SK-N-SH (cell line): ENCODE data around the gene HYAL3. TPM values are rescaled to one million over a fixed set of nuclear protein-coding genes. Genes with fewer than 3 reads are reported as not detected.
A peak's percentile ranks its signal among the peaks of the same experiment; 100 is the strongest.

Experiments
- CTCF ChIA-PET: fragments of 300-600, 350-600 bp; formaldehyde crosslinking; extraction: SDS; loops from one replicate; lab custom pipeline; 2021; lab: Yijun Ruan, JAX
- POLR2A ChIA-PET: fragments of 350-600 bp; sonication (Branson Sonifier 250); formaldehyde crosslinking; extraction: SDS; loops from one replicate; lab custom pipeline; 2020; ENCODE audit warnings: antibody characterized with exemption, inconsistent platforms; lab: Yijun Ruan, JAX
- DNase-seq: peaks from one replicate; pipeline ENCODE4 v3.0.0; 2012
- H2AFZ ChIP-seq: fragments of 200-600 bp; sonication (generic); 2 replicates; pipeline ENCODE4 v1.8.1; 2016; ENCODE audit warnings: antibody characterized with exemption, mild to moderate bottlenecking, low read depth
- H3F3A ChIP-seq: fragments of 200-600 bp; sonication (generic); replicated peaks from 2 replicates; pipeline ENCODE3; 2016; ENCODE audit warnings: antibody characterized with exemption, mild to moderate bottlenecking; ENCODE audit not compliant: insufficient read depth
- H3K27ac ChIP-seq, 2 experiments: fragments of 200-500 bp in 1 of 2; fragments of 200-600 bp in 1 of 2; sonication (Bioruptor generic) in 1 of 2; sonication (generic), shearing (Covaris generic) in 1 of 2; 2 replicates each; pipeline versions ENCODE4 v1.5.1 to v1.6.1; 2014 to 2016; ENCODE audit warnings: low read depth in 2 of 2, inconsistent platforms in 1 of 2, low read length in 1 of 2, mild to moderate bottlenecking in 1 of 2, mixed read lengths in 1 of 2
- H3K27me3 ChIP-seq: fragments of 200-600 bp; sonication (generic), shearing (Covaris generic); 2 replicates; pipeline ENCODE4 v1.6.1; 2016; ENCODE audit warnings: mixed run types; ENCODE audit not compliant: insufficient read depth
- H3K36me3 ChIP-seq, 2 experiments: fragments of 200-500 bp in 1 of 2; fragments of 200-600 bp in 1 of 2; sonication (Bioruptor generic) in 1 of 2; sonication (generic) in 1 of 2; replicated peaks in 1 of 2; 2 replicates each; pipeline versions ENCODE3 to v1.5.1; 2014 to 2016; ENCODE audit warnings: low read length in 1 of 2, mild to moderate bottlenecking in 1 of 2; ENCODE audit not compliant: insufficient read depth in 2 of 2, control insufficient read depth in 1 of 2
- H3K4me1 ChIP-seq, 2 experiments: fragments of 200-500 bp in 1 of 2; fragments of 200-600 bp in 1 of 2; sonication (Bioruptor generic) in 1 of 2; sonication (generic), shearing (Covaris generic) in 1 of 2; 2 replicates each; pipeline versions ENCODE4 v1.5.1 to v1.6.1; 2014 to 2016; ENCODE audit warnings: low read depth in 1 of 2, low read length in 1 of 2, mixed run types in 1 of 2; ENCODE audit not compliant: insufficient read depth in 2 of 2, control insufficient read depth in 1 of 2
- H3K4me2 ChIP-seq: fragments of 200-600 bp; sonication (generic), shearing (Covaris generic); 2 replicates; pipeline ENCODE4 v1.6.1; 2017; ENCODE audit warnings: mixed run types
- H3K4me3 ChIP-seq, 2 experiments: fragments of 200-500 bp in 1 of 2; fragments of 200-600 bp in 1 of 2; sonication (Bioruptor generic) in 1 of 2; sonication (generic), shearing (Covaris generic) in 1 of 2; 2 replicates each; pipeline versions ENCODE4 v1.5.1 to v1.8.1; 2014 to 2016; ENCODE audit warnings: low read depth in 2 of 2, inconsistent platforms in 1 of 2, low read length in 1 of 2, mild to moderate bottlenecking in 1 of 2, mixed read lengths in 1 of 2, moderate library complexity in 1 of 2
- H3K79me2 ChIP-seq: fragments of 200-600 bp; sonication (generic); 2 replicates; pipeline ENCODE4 v1.8.1; 2017; ENCODE audit warnings: mild to moderate bottlenecking; ENCODE audit not compliant: insufficient read depth
- H3K9ac ChIP-seq: fragments of 200-600 bp; sonication (generic); 2 replicates; pipeline ENCODE4 v1.6.1; 2017; ENCODE audit warnings: mixed run types
- H3K9me2 ChIP-seq: fragments of 200-600 bp; sonication (generic); 2 replicates; pipeline ENCODE4 v1.6.1; 2017; ENCODE audit warnings: mixed run types
- H3K9me3 ChIP-seq: fragments of 200-600 bp; sonication (generic); 2 replicates; pipeline ENCODE4 v1.6.1; 2017; ENCODE audit warnings: mixed run types, mild to moderate bottlenecking, moderate library complexity
- H4K20me1 ChIP-seq: fragments of 200-600 bp; sonication (generic); 2 replicates; pipeline ENCODE4 v1.6.1; 2017; ENCODE audit warnings: mild to moderate bottlenecking, mixed run types; ENCODE audit not compliant: insufficient read depth
- ELF1 ChIP-seq: IDR thresholded peaks from 2 replicates; pipeline ENCODE4 v1.4.0; 2012
- EP300 ChIP-seq, 2 experiments: IDR thresholded peaks; 2 replicates each; pipeline versions ENCODE4 v1.4.0 to v1.6.1; 2012; ENCODE audit warnings: borderline replicate concordance in 1 of 2, low read depth in 1 of 2, low read length in 1 of 2
- FOSL2 ChIP-seq: IDR thresholded peaks from 2 replicates; pipeline ENCODE4 v1.4.0; 2012; ENCODE audit warnings: low read depth, mild to moderate bottlenecking, moderate library complexity, borderline replicate concordance
- FOXM1 ChIP-seq: IDR thresholded peaks from 2 replicates; pipeline ENCODE4 v1.4.0; 2012; ENCODE audit warnings: low read depth, mild to moderate bottlenecking
- MAX ChIP-seq: IDR thresholded peaks from 2 replicates; pipeline ENCODE4 v1.4.0; 2012; ENCODE audit warnings: low read depth
- MXI1 ChIP-seq: IDR thresholded peaks from 2 replicates; pipeline ENCODE4 v1.6.1; 2012; ENCODE audit warnings: mild to moderate bottlenecking, low read depth, low read length, improper control_type of control experiment
- NFIC ChIP-seq: IDR thresholded peaks from 2 replicates; pipeline ENCODE4 v1.4.0; 2012; ENCODE audit warnings: borderline replicate concordance
- REST ChIP-seq: IDR thresholded peaks from 2 replicates; pipeline ENCODE4 v1.6.1; 2012; ENCODE audit warnings: mild to moderate bottlenecking, low read depth, low read length, moderate library complexity
- RFX5 ChIP-seq: IDR thresholded peaks from 2 replicates; pipeline ENCODE4 v1.6.1; 2012; ENCODE audit warnings: mild to moderate bottlenecking, improper control_type of control experiment, low read length
- TAF1 ChIP-seq: IDR thresholded peaks from 2 replicates; pipeline ENCODE4 v1.6.1; 2012; ENCODE audit warnings: low read depth, mild to moderate bottlenecking, low read length, moderate library complexity, borderline replicate concordance
- TCF12 ChIP-seq: IDR thresholded peaks from 2 replicates; pipeline ENCODE4 v1.4.0; 2012
- USF1 ChIP-seq: IDR thresholded peaks from 2 replicates; pipeline ENCODE4 v1.4.0; 2012; ENCODE audit warnings: low read depth, borderline replicate concordance
- WGBS: methylation state at CpG from one replicate; pipeline ENCODE4 v1.1.6; 2017; ENCODE audit warnings: low lambda C conversion rate; 5-methylcytosine and 5-hydroxymethylcytosine counted together
- polyA plus RNA-seq, 3 experiments: library from polyadenylated mRNA; depleted of rRNA; stranded (reverse); fragments of >200 nt; gene quantifications; 2 replicates each; pipeline ENCODE4 v1.2.3, GENCODE V29; 2012

The HYAL3 gene
- polyA plus RNA-seq, 1 of the 3 experiments (the other 2 are of a cell fraction), result 7.8 TPM

- peaks cover 0 to 44% of the 10 kb centered on the region in 2 experiments; a peak in 2 of 4 replicates for H3K4me1 ChIP-seq
- no peaks in the 10 kb centered on the region for H3K9me3 ChIP-seq
- no peaks in the 10 kb centered on the region for H4K20me1 ChIP-seq
- H3K27ac ChIP-seq, result peak overlapping the region in 1 of 2 experiments; percentile 94; a peak in 1 of 4 replicates
- peaks cover 51% of the 10 kb centered on the region for H3K79me2 ChIP-seq
- CTCF ChIA-PET, result interaction anchor here (1.0 to 6.0 kb wide), 12 partner anchors 13 to 170 kb away, joined by 3 to 60 read pairs (median 4); partner anchors contain the start of genes HYAL1, HYAL3, IFRD2 and NAA80
- H3K4me3 ChIP-seq, result peak overlapping the region in 1 of 2 experiments; percentile 92; a peak in 2 of 4 replicates
- H3K9me2 ChIP-seq, result no peaks in the 10 kb centered on the region
- DNase-seq, result no peak
- TF ChIP-seq MXI1, result no peak
- TF ChIP-seq REST, result no peak
- TF ChIP-seq ELF1, result no peak
- TF ChIP-seq FOSL2, result no peak
- TF ChIP-seq EP300 (IDR thresholded peaks at IDR 0.05; ENCODE audit: borderline replicate concordance in 1 of 2, low read depth in 1 of 2, low read length in 1 of 2), result no peak
- TF ChIP-seq TAF1, result no peak
- no peak for TF ChIP-seq RFX5
- no peak for TF ChIP-seq MAX
- TF ChIP-seq TCF12, result no peak
- no peak for TF ChIP-seq USF1
- no peak for TF ChIP-seq FOXM1
- no peak for TF ChIP-seq NFIC
- no peaks in the 10 kb centered on the region for H3K27me3 ChIP-seq
- POLR2A ChIA-PET, result interaction anchor here (1.0 to 1.8 kb wide), 4 partner anchors 12 to 23 kb away, joined by 3 to 5 read pairs (median 3); partner anchors contain the start of genes HYAL3 and NAA80
- H3F3A ChIP-seq, result peaks cover 10% of the 10 kb centered on the region
- 60% methylated on average over 1 of the region's 14 CpGs for WGBS
- peak overlapping the region; percentile 94 for H2AFZ ChIP-seq
- peaks cover 8 to 49% of the 10 kb centered on the region in 2 experiments for H3K36me3 ChIP-seq
- H3K4me2 ChIP-seq, result peak overlapping the region; percentile 80
- no peak overlapping the region for H3K9ac ChIP-seq
These were observed 22.8 kb upstream of the HYAL3 start for GRCh38 chr3:50322115-50322385.
